Sigmoid colon (tissue), 7 donors: ENCODE results near the gene AP1S2. TPM values are rescaled to one million over a fixed set of nuclear protein-coding genes. Genes with fewer than 3 reads are reported as not detected.
"Not testable (repeated sequence)": the region's sequence is repeated elsewhere in the genome, so short reads cannot be mapped to it uniquely, and the experiment has no call there.

ENCODE experiments used
- DNase-seq: peaks from one replicate; pipeline ENCODE4 v3.0.0-alpha.2; 2019
- H3K27ac ChIP-seq, 4 donors: fragments of 200-600 bp; sonication (generic); one replicate each; pipeline ENCODE4 v1.5.1; 2016 to 2019; ENCODE audit warnings: mild to moderate bottlenecking in 1 of 4
- H3K27me3 ChIP-seq, 3 donors: fragments of 200-600 bp; sonication (generic); one replicate each; pipeline ENCODE4 v1.5.1; 2019; ENCODE audit warnings: mild to moderate bottlenecking in 1 of 3
- H3K36me3 ChIP-seq, 4 donors: fragments of 200-600 bp; sonication (generic); one replicate each; pipeline ENCODE4 v1.5.1; 2016 to 2019
- H3K4me1 ChIP-seq, 4 donors: fragments of 200-600 bp; sonication (generic); one replicate each; pipeline ENCODE4 v1.5.1; 2017 to 2019
- H3K4me3 ChIP-seq, 4 donors: fragments of 200-600 bp; sonication (generic); one replicate each; pipeline ENCODE4 v1.5.1; 2017 to 2019; ENCODE audit warnings: mild to moderate bottlenecking in 2 of 4, moderate library complexity in 1 of 4
- H3K9me3 ChIP-seq, 4 donors: fragments of 200-600 bp in 3 of 4; sonication (generic) in 3 of 4; one replicate each; pipeline versions ENCODE4 v1.5.1 to v1.6.1; 2013 to 2019
- EP300 ChIP-seq, 4 donors: sonication (generic); formaldehyde crosslinking; IDR thresholded peaks; one replicate each; pipeline ENCODE4 v1.6.1; 2017; ENCODE audit warnings: antibody characterized with exemption in 4 of 4
- POLR2A ChIP-seq, 2 donors: fragments of 450-650 bp; IDR thresholded peaks; one replicate each; pipeline ENCODE4 v1.6.1; 2016; ENCODE audit warnings: antibody characterized with exemption in 2 of 2, mild to moderate bottlenecking in 2 of 2, moderate library complexity in 2 of 2
- POLR2AphosphoS5 ChIP-seq, 4 donors: sonication (generic); formaldehyde crosslinking; IDR thresholded peaks; one replicate each; pipeline ENCODE4 v1.6.1; 2017; ENCODE audit warnings: antibody characterized with exemption in 4 of 4
- WGBS, 2 donors: extraction: QIAGEN DNeasy Blood & Tissue Kit; methylation state at CpG; one replicate each; pipeline ENCODE4 v1.1.7; 2013; 5-methylcytosine and 5-hydroxymethylcytosine counted together
- intact Hi-C: fragments of 100-400 bp; cut with DNase I; formaldehyde crosslinking; loops from one replicate; pipeline ENCODE4 v1.15.1; 2023
- polyA plus RNA-seq, 3 donors: library from polyadenylated mRNA; stranded (reverse); fragments of 200-250 nt; gene quantifications; one replicate each; pipeline ENCODE4 v1.2.3, GENCODE V29; 2013
- total RNA-seq, 4 donors: library from RNA; depleted of rRNA; stranded (reverse); fragments of >200 nt; gene quantifications; one replicate each; pipeline ENCODE4 v1.1.0, GENCODE V29; 2016
- TF ChIP-seq, protein P1 (sequence below), 4 experiments: fragments of 450-650 bp in 3 of 4; fragments of 200-600 bp in 1 of 4; IDR thresholded peaks; one replicate each; pipeline ENCODE4 v1.5.1; 2016 to 2019; ENCODE audit warnings: antibody characterized with exemption in 4 of 4, mild to moderate bottlenecking in 3 of 4, moderate library complexity in 2 of 4
- donor health status: healthy with polysubstance abuse.
- donor health status: Bipolar disorder and iron deficiency.
- donor health status: healthy.

Gene AP1S2
- total and polyA plus RNA-seq, 7 donors: 19.1 to 156 (median 71.6) TPM

GRCh38 chrX:15841853-15842516, 12.6 kb downstream of the AP1S2 start:
- H3K4me1 ChIP-seq: peaks cover 0 to 5% (median 0%) of the 10 kb centered on the region in 4 donors
- no peak overlapping the region for H3K27ac ChIP-seq
- H3K9me3 ChIP-seq: no peaks in the 10 kb centered on the region
- TF ChIP-seq, protein P1, sequence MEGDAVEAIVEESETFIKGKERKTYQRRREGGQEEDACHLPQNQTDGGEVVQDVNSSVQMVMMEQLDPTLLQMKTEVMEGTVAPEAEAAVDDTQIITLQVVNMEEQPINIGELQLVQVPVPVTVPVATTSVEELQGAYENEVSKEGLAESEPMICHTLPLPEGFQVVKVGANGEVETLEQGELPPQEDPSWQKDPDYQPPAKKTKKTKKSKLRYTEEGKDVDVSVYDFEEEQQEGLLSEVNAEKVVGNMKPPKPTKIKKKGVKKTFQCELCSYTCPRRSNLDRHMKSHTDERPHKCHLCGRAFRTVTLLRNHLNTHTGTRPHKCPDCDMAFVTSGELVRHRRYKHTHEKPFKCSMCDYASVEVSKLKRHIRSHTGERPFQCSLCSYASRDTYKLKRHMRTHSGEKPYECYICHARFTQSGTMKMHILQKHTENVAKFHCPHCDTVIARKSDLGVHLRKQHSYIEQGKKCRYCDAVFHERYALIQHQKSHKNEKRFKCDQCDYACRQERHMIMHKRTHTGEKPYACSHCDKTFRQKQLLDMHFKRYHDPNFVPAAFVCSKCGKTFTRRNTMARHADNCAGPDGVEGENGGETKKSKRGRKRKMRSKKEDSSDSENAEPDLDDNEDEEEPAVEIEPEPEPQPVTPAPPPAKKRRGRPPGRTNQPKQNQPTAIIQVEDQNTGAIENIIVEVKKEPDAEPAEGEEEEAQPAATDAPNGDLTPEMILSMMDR (IDR thresholded peaks at IDR 0.05): no peak
- TF ChIP-seq POLR2A (IDR thresholded peaks at IDR 0.05) (no peak), EP300 (IDR thresholded peaks at IDR 0.05) (no peak), POLR2AphosphoS5 (IDR thresholded peaks at IDR 0.05) (no peak)
- no peaks in the 10 kb centered on the region for H3K27me3 ChIP-seq
- H3K36me3 ChIP-seq: peaks cover 0 to 19% (median 0%) of the 10 kb centered on the region in 4 donors
- no peak overlapping the region for H3K4me3 ChIP-seq
- DNase-seq: no peak
- 81 to 84% methylated on average over 2 of the region's 2 CpGs for WGBS, 2 donors
- intact Hi-C loops: loop anchor here (10.0 kb wide), 1 partner anchor 133 kb away; no protein-coding TSS in a partner anchor

GRCh38 chrX:15838017-15838416, 16.6 kb downstream of the AP1S2 start:
- no peak for TF ChIP-seq EP300 (IDR thresholded peaks at IDR 0.05)
- no peak for TF ChIP-seq POLR2AphosphoS5 (IDR thresholded peaks at IDR 0.05)
- TF ChIP-seq, protein P1 (IDR thresholded peaks at IDR 0.05): no peak
- TF ChIP-seq POLR2A (IDR thresholded peaks at IDR 0.05): no peak
- Histone ChIP-seq H3K9me3 (no peaks in the 10 kb centered on the region), H3K4me3 (no peak overlapping the region), H3K36me3 (peaks cover 0 to 8% (median 0%) of the 10 kb centered on the region in 4 donors), H3K4me1 (peaks cover 0 to 5% (median 0%) of the 10 kb centered on the region in 4 donors), H3K27ac (no peak overlapping the region), H3K27me3 (no peaks in the 10 kb centered on the region)
- DNase-seq: no peak
- 97 to 98% methylated on average over 3 of the region's 3 CpGs for WGBS, 2 donors
- intact Hi-C loops: no loop called here

DNA sequence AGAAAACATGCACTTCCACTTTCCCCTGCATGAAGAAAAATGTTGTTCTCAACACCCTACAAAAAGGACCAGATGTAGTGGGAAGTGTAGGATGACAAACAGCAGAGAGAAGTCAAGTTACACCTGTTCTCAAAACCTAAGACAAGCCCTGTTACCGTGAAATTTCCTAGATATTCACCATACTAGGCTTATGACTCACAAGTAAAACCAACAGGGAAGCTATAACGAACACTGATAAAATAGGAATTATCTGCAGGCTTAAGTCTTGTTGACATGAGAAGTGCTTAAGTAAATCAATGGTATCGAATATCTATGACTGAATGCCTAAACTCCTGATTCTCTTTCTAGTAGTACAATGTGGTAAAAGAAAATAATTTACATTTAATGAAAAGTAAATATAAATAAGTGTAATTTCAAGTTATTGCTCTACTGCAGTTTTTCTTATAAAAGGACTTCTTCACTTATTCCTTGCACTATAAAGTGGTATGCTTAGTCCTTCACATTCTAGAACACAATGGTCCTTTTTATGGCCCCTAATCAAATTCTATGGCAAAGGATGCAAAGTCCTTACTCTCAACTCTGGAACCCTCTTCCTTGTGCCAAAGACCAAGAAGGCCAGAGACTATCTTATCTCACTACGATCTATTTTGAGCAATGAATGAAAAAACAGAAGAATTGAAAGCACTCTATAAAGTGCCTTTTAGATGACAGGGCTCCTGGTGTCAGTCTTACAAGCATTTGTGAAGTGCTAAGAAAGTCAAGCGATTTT, 19.6 kb downstream of the AP1S2 start:
- no peak for TF ChIP-seq POLR2AphosphoS5 (IDR thresholded peaks at IDR 0.05)
- TF ChIP-seq, protein P1 (IDR thresholded peaks at IDR 0.05): no peak
- TF ChIP-seq POLR2A (IDR thresholded peaks at IDR 0.05): no peak
- TF ChIP-seq EP300 (IDR thresholded peaks at IDR 0.05): no peak
- Histone ChIP-seq H3K27me3 (no peaks in the 10 kb centered on the region), H3K27ac (no peak overlapping the region), H3K4me3 (no peak overlapping the region), H3K36me3 (no peaks in the 10 kb centered on the region), H3K4me1 (no peaks in the 10 kb centered on the region), H3K9me3 (no peaks in the 10 kb centered on the region)
- intact Hi-C loops: no loop called here
- DNase-seq: no peak
- 27 to 68% methylated on average over 5 of the region's 5 CpGs for WGBS, 2 donors

DNA sequence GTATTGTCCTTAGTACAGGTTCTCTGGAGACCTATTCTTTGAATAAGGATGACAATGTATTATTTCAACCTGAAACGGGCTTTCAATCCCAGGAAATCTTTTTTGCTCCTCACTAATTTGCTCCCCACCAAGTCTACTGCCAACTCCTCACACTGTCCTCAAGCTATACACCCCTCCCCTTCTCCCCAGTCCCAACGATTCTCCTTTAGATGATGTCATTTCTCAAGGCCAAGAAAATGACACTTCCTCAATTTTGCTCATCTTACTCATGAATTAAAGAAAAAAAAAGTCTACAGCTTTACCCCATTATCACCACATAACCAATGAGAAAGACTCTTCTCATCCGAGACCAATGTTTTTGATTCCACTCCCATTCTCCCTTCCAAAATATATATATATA, 20.6 kb downstream of the AP1S2 start:
- WGBS, 2 donors: 74 to 75% methylated on average over 3 of the region's 3 CpGs
- Histone ChIP-seq H3K9me3 (no peaks in the 10 kb centered on the region), H3K27ac (no peak overlapping the region), H3K27me3 (no peaks in the 10 kb centered on the region), H3K36me3 (no peaks in the 10 kb centered on the region), H3K4me1 (no peaks in the 10 kb centered on the region), H3K4me3 (no peak overlapping the region)
- TF ChIP-seq POLR2AphosphoS5 (IDR thresholded peaks at IDR 0.05) (no peak), EP300 (IDR thresholded peaks at IDR 0.05) (no peak), POLR2A (IDR thresholded peaks at IDR 0.05) (no peak)
- TF ChIP-seq, protein P1 (IDR thresholded peaks at IDR 0.05): no peak
- DNase-seq: no peak
- intact Hi-C loops: no loop called here

DNA sequence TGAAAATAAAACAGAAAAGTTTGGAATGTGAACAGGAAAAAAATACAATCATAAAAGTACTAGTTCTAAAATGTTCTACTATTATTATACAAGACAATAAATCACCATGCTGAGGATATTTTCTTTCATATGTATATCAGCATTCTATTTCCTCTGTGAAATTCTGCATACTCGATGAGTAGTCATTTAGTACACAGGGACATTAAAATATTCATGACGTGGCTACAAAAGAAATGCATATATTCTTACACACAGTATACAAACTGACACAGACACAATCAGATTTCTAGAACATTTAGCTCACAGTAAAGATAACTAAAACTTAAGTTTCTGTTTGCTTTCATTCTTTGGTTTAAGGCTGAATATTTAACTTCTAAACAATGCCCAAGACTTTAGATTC, 23.3 kb downstream of the AP1S2 start:
- H3K27me3 ChIP-seq, H3K4me3 ChIP-seq, H3K4me1 ChIP-seq, intact Hi-C loops, H3K9me3 ChIP-seq, DNase-seq, H3K27ac ChIP-seq, H3K36me3 ChIP-seq: not testable (repeated sequence)
- 71 to 100% methylated on average over 1 of the region's 2 CpGs for WGBS, 2 donors
